WTC11 (cell line): Measurements from ENCODE around the gene HPGD. TPM values are rescaled to one million over a fixed set of nuclear protein-coding genes. Genes with fewer than 3 reads are reported as not detected.

Source experiments
- ATAC-seq: fragments of 200-7000 bp; cut with Tn5 transposase; 2 replicates; pipeline ENCODE4 v1.10.0; 2021; ENCODE audit warnings: mild to moderate bottlenecking, moderate library complexity
- CTCF ChIA-PET: fragments of 300-600 bp; sonication (Branson Sonifier 250); formaldehyde crosslinking; loops from one replicate; lab custom pipeline; 2021; ENCODE audit warnings: antibody characterized with exemption; lab: Charles Lee
- POLR2A ChIA-PET: fragments of 350-600 bp; sonication (Branson Sonifier 250); formaldehyde crosslinking; loops from one replicate; lab custom pipeline; 2021; ENCODE audit warnings: antibody characterized with exemption; lab: Charles Lee
- DNase-seq: peaks from one replicate; pipeline ENCODE4 v3.0.0; 2021; ENCODE audit warnings: low spot score
- H3K27ac Mint-ChIP-seq: 2 replicates; pipeline ENCODE4 v1.8.0; 2021; ENCODE audit warnings: mixed read lengths
- H3K27me3 Mint-ChIP-seq: 2 replicates; pipeline ENCODE4 v1.8.0; 2021; ENCODE audit warnings: low read depth, mild to moderate bottlenecking, moderate library complexity, mixed read lengths
- H3K36me3 Mint-ChIP-seq: 2 replicates; pipeline ENCODE4 v1.8.0; 2021; ENCODE audit warnings: mixed read lengths
- H3K4me1 Mint-ChIP-seq: 2 replicates; pipeline ENCODE4 v1.8.0; 2022; ENCODE audit warnings: mixed read lengths
- H3K4me3 Mint-ChIP-seq: 2 replicates; pipeline ENCODE4 v1.8.0; 2021; ENCODE audit warnings: mild to moderate bottlenecking, moderate library complexity, mixed read lengths
- H3K9me3 Mint-ChIP-seq: 2 replicates; pipeline ENCODE4 v1.8.0; 2021; ENCODE audit warnings: mixed read lengths
- CREM ChIP-seq: sonication (generic); formaldehyde crosslinking; IDR thresholded peaks from 2 replicates; pipeline ENCODE4 v1.8.1; 2022; ENCODE audit warnings: mild to moderate bottlenecking, missing genetic modification reagents, moderate library complexity
- FOXK1 ChIP-seq: sonication (generic); formaldehyde crosslinking; IDR thresholded peaks from 2 replicates; pipeline ENCODE4 v1.8.0; 2022; ENCODE audit warnings: mild to moderate bottlenecking, moderate library complexity, missing genetic modification reagents
- HMGA2 ChIP-seq: fragments of 250-450 bp; sonication (Bioruptor Pico); IDR thresholded peaks from 2 replicates; pipeline ENCODE4 v1.4.0; 2021; ENCODE audit warnings: mild to moderate bottlenecking, moderate library complexity
- IRF2 ChIP-seq: sonication (generic); formaldehyde crosslinking; IDR thresholded peaks from 2 replicates; pipeline ENCODE4 v1.8.0; 2022; ENCODE audit warnings: low read depth, missing genetic modification reagents, borderline replicate concordance
- JUN ChIP-seq: sonication (generic); formaldehyde crosslinking; IDR thresholded peaks from 2 replicates; pipeline ENCODE4 v1.8.0; 2023; ENCODE audit warnings: mild to moderate bottlenecking, missing genetic modification reagents
- TEAD1 ChIP-seq: sonication (generic); formaldehyde crosslinking; IDR thresholded peaks from 2 replicates; pipeline ENCODE4 v1.8.0; 2022; ENCODE audit warnings: mild to moderate bottlenecking, missing genetic modification reagents
- TEAD4 ChIP-seq: sonication (generic); formaldehyde crosslinking; IDR thresholded peaks from 2 replicates; pipeline ENCODE4 v1.8.0; 2022; ENCODE audit warnings: mild to moderate bottlenecking, missing genetic modification reagents
- ZNF138 ChIP-seq: sonication (generic); formaldehyde crosslinking; conservative IDR thresholded peaks from 2 replicates; pipeline ENCODE4 v1.8.1; 2022; ENCODE audit warnings: mild to moderate bottlenecking, moderate library complexity, missing genetic modification reagents
- ZNF232 ChIP-seq: sonication (generic); formaldehyde crosslinking; IDR thresholded peaks from 2 replicates; pipeline ENCODE4 v1.8.0; 2022; ENCODE audit warnings: mild to moderate bottlenecking, missing genetic modification reagents
- ZNF532 ChIP-seq: fragments of 250-450 bp; sonication (Bioruptor Pico); IDR thresholded peaks from 2 replicates; pipeline ENCODE4 v1.9.0; 2021; ENCODE audit warnings: mild to moderate bottlenecking, borderline replicate concordance
- total RNA-seq: library from RNA; stranded (reverse); gene quantifications from 3 replicates; pipeline ENCODE4 v1.2.3, GENCODE V29; 2021
- TF ChIP-seq, protein P1 (sequence below): sonication (generic); formaldehyde crosslinking; IDR thresholded peaks from 2 replicates; pipeline ENCODE4 v1.8.0; 2023; ENCODE audit warnings: missing genetic modification reagents
- TF ChIP-seq, protein P2 (sequence below): sonication (generic); formaldehyde crosslinking; IDR thresholded peaks from 2 replicates; pipeline ENCODE4 v1.8.0; 2022; ENCODE audit warnings: mild to moderate bottlenecking, missing genetic modification reagents
- TF ChIP-seq, protein P3 (sequence below): sonication (generic); formaldehyde crosslinking; IDR thresholded peaks from 2 replicates; pipeline ENCODE4 v1.8.1; 2022; ENCODE audit warnings: low read depth, mild to moderate bottlenecking, moderate library complexity, missing genetic modification reagents, borderline replicate concordance
- TF ChIP-seq, protein P4 (sequence below): sonication (generic); formaldehyde crosslinking; IDR thresholded peaks from 2 replicates; pipeline ENCODE4 v1.8.1; 2022; ENCODE audit warnings: mild to moderate bottlenecking, missing genetic modification reagents, moderate library complexity, borderline replicate concordance
- TF ChIP-seq, protein P5 (sequence below): sonication (generic); formaldehyde crosslinking; IDR thresholded peaks from 2 replicates; pipeline ENCODE4 v1.8.0; 2022; ENCODE audit warnings: mild to moderate bottlenecking, missing genetic modification reagents
- TF ChIP-seq, protein P6 (sequence below): sonication (generic); formaldehyde crosslinking; IDR thresholded peaks from 2 replicates; pipeline ENCODE4 v1.8.0; 2022; ENCODE audit warnings: missing genetic modification reagents
- TF ChIP-seq, protein P7 (sequence below): fragments of 250-450 bp; sonication (Bioruptor Pico); IDR thresholded peaks from 2 replicates; pipeline ENCODE4 v1.9.0; 2021; ENCODE audit warnings: moderate library complexity, mild to moderate bottlenecking, inconsistent platforms, borderline replicate concordance

The HPGD gene
- total RNA-seq, 1 experiment from 2014 or later, result 3.6 TPM

GRCh38 chr4:174517502-174518445 lies 4.5 kb downstream of the HPGD start:
- DNase-seq (no peak), ATAC-seq (no peak)
- no peaks in the 10 kb centered on the region for H3K9me3 Mint-ChIP-seq
- H3K4me3 Mint-ChIP-seq, result no peak overlapping the region
- CTCF ChIA-PET, result no interaction called here
- POLR2A ChIA-PET, result no interaction called here
- H3K4me1 Mint-ChIP-seq, result peaks cover 9% of the 10 kb centered on the region
- H3K27ac Mint-ChIP-seq, result no peak overlapping the region
- no peaks in the 10 kb centered on the region for H3K36me3 Mint-ChIP-seq
- TF ChIP-seq, protein P1, sequence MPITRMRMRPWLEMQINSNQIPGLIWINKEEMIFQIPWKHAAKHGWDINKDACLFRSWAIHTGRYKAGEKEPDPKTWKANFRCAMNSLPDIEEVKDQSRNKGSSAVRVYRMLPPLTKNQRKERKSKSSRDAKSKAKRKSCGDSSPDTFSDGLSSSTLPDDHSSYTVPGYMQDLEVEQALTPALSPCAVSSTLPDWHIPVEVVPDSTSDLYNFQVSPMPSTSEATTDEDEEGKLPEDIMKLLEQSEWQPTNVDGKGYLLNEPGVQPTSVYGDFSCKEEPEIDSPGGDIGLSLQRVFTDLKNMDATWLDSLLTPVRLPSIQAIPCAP (CRISPR knock-in tag), result no peak
- TF ChIP-seq, protein P2, sequence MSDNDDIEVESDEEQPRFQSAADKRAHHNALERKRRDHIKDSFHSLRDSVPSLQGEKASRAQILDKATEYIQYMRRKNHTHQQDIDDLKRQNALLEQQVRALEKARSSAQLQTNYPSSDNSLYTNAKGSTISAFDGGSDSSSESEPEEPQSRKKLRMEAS (CRISPR knock-in tag), result no peak
- TF ChIP-seq, protein P3, sequence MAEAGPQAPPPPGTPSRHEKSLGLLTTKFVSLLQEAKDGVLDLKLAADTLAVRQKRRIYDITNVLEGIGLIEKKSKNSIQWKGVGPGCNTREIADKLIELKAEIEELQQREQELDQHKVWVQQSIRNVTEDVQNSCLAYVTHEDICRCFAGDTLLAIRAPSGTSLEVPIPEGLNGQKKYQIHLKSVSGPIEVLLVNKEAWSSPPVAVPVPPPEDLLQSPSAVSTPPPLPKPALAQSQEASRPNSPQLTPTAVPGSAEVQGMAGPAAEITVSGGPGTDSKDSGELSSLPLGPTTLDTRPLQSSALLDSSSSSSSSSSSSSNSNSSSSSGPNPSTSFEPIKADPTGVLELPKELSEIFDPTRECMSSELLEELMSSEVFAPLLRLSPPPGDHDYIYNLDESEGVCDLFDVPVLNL, result no peak
- TF ChIP-seq ZNF232 (CRISPR knock-in tag), result no peak
- TF ChIP-seq JUN, result no peak
- TF ChIP-seq CREM (CRISPR knock-in tag), result no peak
- TF ChIP-seq ZNF532, result no peak
- TF ChIP-seq FOXK1 (CRISPR knock-in tag), result no peak
- TF ChIP-seq, protein P4, sequence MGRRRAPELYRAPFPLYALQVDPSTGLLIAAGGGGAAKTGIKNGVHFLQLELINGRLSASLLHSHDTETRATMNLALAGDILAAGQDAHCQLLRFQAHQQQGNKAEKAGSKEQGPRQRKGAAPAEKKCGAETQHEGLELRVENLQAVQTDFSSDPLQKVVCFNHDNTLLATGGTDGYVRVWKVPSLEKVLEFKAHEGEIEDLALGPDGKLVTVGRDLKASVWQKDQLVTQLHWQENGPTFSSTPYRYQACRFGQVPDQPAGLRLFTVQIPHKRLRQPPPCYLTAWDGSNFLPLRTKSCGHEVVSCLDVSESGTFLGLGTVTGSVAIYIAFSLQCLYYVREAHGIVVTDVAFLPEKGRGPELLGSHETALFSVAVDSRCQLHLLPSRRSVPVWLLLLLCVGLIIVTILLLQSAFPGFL, result no peak
- TF ChIP-seq TEAD1 (CRISPR knock-in tag), result no peak
- TF ChIP-seq, protein P5, sequence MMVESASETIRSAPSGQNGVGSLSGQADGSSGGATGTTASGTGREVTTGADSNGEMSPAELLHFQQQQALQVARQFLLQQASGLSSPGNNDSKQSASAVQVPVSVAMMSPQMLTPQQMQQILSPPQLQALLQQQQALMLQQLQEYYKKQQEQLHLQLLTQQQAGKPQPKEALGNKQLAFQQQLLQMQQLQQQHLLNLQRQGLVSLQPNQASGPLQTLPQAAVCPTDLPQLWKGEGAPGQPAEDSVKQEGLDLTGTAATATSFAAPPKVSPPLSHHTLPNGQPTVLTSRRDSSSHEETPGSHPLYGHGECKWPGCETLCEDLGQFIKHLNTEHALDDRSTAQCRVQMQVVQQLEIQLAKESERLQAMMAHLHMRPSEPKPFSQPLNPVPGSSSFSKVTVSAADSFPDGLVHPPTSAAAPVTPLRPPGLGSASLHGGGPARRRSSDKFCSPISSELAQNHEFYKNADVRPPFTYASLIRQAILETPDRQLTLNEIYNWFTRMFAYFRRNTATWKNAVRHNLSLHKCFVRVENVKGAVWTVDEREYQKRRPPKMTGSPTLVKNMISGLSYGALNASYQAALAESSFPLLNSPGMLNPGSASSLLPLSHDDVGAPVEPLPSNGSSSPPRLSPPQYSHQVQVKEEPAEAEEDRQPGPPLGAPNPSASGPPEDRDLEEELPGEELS (CRISPR knock-in tag), result no peak
- TF ChIP-seq, protein P6, sequence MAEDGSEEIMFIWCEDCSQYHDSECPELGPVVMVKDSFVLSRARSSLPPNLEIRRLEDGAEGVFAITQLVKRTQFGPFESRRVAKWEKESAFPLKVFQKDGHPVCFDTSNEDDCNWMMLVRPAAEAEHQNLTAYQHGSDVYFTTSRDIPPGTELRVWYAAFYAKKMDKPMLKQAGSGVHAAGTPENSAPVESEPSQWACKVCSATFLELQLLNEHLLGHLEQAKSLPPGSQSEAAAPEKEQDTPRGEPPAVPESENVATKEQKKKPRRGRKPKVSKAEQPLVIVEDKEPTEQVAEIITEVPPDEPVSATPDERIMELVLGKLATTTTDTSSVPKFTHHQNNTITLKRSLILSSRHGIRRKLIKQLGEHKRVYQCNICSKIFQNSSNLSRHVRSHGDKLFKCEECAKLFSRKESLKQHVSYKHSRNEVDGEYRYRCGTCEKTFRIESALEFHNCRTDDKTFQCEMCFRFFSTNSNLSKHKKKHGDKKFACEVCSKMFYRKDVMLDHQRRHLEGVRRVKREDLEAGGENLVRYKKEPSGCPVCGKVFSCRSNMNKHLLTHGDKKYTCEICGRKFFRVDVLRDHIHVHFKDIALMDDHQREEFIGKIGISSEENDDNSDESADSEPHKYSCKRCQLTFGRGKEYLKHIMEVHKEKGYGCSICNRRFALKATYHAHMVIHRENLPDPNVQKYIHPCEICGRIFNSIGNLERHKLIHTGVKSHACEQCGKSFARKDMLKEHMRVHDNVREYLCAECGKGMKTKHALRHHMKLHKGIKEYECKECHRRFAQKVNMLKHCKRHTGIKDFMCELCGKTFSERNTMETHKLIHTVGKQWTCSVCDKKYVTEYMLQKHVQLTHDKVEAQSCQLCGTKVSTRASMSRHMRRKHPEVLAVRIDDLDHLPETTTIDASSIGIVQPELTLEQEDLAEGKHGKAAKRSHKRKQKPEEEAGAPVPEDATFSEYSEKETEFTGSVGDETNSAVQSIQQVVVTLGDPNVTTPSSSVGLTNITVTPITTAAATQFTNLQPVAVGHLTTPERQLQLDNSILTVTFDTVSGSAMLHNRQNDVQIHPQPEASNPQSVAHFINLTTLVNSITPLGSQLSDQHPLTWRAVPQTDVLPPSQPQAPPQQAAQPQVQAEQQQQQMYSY, result no peak
- TF ChIP-seq, protein P7, sequence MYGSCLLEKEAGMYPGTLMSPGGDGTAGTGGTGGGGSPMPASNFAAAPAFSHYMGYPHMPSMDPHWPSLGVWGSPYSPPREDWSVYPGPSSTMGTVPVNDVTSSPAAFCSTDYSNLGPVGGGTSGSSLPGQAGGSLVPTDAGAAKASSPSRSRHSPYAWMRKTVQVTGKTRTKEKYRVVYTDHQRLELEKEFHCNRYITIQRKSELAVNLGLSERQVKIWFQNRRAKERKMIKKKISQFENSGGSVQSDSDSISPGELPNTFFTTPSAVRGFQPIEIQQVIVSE (CRISPR knock-in tag), result no peak
- TF ChIP-seq TEAD4, result no peak
- TF ChIP-seq ZNF138 (CRISPR knock-in tag), result no peak
- TF ChIP-seq IRF2 (CRISPR knock-in tag), result no peak
- TF ChIP-seq HMGA2, result no peak
- H3K27me3 Mint-ChIP-seq, result peaks cover 14% of the 10 kb centered on the region
